H1 (cell line): ENCODE data around the gene CSRP1. TPM values are rescaled to one million over a fixed set of nuclear protein-coding genes. Genes with fewer than 3 reads are reported as not detected.

Experiments
- CHD1 ChIP-seq: IDR thresholded peaks from 2 replicates; pipeline ENCODE4 v1.6.1; 2012; ENCODE audit warnings: low read depth, low read length, improper control_type of control experiment
- CTBP2 ChIP-seq: IDR thresholded peaks from 2 replicates; pipeline ENCODE4 v1.7.0; 2011; ENCODE audit warnings: borderline replicate concordance, mild to moderate bottlenecking, moderate library complexity, mixed read lengths, low read length; ENCODE audit not compliant: insufficient read depth, insufficient read length
- EZH2 ChIP-seq: fragments of 200-600 bp; sonication (generic); IDR thresholded peaks from 2 replicates; pipeline ENCODE4 v1.7.1; 2012; ENCODE audit warnings: low read depth, mild to moderate bottlenecking, moderate library complexity, low read length, inconsistent platforms; ENCODE audit not compliant: severe bottlenecking
- HDAC2 ChIP-seq, 2 experiments: fragments of 300-600 bp in 1 of 2; sonication (generic) in 1 of 2; IDR thresholded peaks; 2 replicates each; pipeline ENCODE4 v1.6.1; 2011 to 2012; ENCODE audit warnings: low read depth in 2 of 2, low read length in 2 of 2, mild to moderate bottlenecking in 2 of 2, moderate library complexity in 2 of 2, borderline replicate concordance in 1 of 2, inconsistent platforms in 1 of 2
- SP1 ChIP-seq: IDR thresholded peaks from 2 replicates; pipeline ENCODE4 v1.6.1; 2011; ENCODE audit warnings: low read depth, low read length
- SP2 ChIP-seq: IDR thresholded peaks from 2 replicates; pipeline ENCODE4 v1.6.1; 2012; ENCODE audit warnings: mild to moderate bottlenecking, low read length, inconsistent platforms
- SUZ12 ChIP-seq: fragments of 200-600 bp; sonication (generic); IDR thresholded peaks from 2 replicates; pipeline ENCODE4 v1.6.1; 2012; ENCODE audit warnings: mild to moderate bottlenecking, inconsistent platforms, low read length, moderate library complexity, mixed read lengths
- TCF12 ChIP-seq: IDR thresholded peaks from 2 replicates; pipeline ENCODE4 v1.6.1; 2011; ENCODE audit warnings: low read depth, mild to moderate bottlenecking, low read length
- polyA plus RNA-seq, 7 experiments: library from polyadenylated mRNA; depleted of rRNA in 3 of 7; stranded (reverse) in 5 of 7; unstranded in 2 of 7; fragments of >200 nt in 5 of 7; fragments of 200-250 nt in 2 of 7; gene quantifications; 1 replicate in 5 of 7; 2 replicates in 1 of 7; 4 replicates in 1 of 7; pipeline versions ENCODE4 v1.2.1 to v1.2.3, GENCODE V29; 2011 to 2013; ENCODE audit warnings: missing spikeins in 2 of 7, mixed read lengths in 2 of 7
- total RNA-seq: library from RNA; stranded (reverse); fragmentation: NEBNext Ultra II Directional; extraction: Animal tissue kit (Norgen Biotek cat#: 25700); gene quantifications from 2 replicates; pipeline ENCODE4 v1.2.1, GENCODE V29; 2021
- TF ChIP-seq, protein P1 (sequence below): fragments of 300-600 bp; sonication (generic); IDR thresholded peaks from 2 replicates; pipeline ENCODE4 v1.7.1; 2012; ENCODE audit warnings: low read length, moderate library complexity, mild to moderate bottlenecking, inconsistent platforms; ENCODE audit not compliant: insufficient replicate concordance

The CSRP1 gene
- total and polyA plus RNA-seq, 2 of the 8 experiments (the other 6 are each of a cell fraction or from before 2014, with no cell fraction given), result 14.2 to 22.3 TPM

DNA sequence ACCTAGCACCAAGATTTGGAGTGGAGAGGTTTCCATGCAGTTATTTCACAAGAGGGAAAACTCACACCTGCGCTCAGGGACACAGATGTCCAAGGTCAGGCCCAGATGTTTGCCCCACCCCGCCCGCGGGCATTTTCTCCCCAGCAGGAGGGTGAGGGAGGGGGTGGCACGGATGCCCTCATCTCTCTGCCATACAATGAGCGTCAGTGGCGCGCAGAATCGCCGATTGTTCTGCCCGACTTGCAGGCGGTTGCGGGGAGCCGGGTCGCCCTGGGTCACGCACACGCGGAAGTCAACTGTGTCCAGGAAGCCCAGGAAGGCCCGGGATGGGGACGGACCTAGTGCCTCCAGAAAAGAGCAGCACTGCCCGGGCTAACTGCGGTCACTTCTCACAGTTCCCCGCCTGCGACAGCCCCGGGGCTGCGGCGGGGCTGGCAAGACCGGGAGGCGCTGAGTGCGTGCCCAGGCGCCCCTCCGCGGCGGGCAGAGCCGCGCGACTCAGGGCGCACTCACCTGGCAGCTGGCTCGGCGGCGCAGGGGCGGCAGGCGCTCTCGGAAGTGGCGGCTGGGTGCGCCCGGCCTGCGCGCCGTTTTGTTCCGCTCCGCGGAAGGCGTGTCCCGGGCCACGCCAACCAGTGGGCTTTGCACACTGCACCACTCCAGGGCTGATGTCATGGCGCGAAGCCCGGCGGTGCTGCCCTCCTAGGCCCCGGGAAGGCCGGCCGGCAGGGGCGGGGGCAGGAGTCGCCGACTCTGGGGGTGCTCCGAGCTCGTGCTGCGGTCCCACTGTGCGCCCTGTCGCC, at the start of gene CSRP1 (continued):
- TF ChIP-seq, protein P1, sequence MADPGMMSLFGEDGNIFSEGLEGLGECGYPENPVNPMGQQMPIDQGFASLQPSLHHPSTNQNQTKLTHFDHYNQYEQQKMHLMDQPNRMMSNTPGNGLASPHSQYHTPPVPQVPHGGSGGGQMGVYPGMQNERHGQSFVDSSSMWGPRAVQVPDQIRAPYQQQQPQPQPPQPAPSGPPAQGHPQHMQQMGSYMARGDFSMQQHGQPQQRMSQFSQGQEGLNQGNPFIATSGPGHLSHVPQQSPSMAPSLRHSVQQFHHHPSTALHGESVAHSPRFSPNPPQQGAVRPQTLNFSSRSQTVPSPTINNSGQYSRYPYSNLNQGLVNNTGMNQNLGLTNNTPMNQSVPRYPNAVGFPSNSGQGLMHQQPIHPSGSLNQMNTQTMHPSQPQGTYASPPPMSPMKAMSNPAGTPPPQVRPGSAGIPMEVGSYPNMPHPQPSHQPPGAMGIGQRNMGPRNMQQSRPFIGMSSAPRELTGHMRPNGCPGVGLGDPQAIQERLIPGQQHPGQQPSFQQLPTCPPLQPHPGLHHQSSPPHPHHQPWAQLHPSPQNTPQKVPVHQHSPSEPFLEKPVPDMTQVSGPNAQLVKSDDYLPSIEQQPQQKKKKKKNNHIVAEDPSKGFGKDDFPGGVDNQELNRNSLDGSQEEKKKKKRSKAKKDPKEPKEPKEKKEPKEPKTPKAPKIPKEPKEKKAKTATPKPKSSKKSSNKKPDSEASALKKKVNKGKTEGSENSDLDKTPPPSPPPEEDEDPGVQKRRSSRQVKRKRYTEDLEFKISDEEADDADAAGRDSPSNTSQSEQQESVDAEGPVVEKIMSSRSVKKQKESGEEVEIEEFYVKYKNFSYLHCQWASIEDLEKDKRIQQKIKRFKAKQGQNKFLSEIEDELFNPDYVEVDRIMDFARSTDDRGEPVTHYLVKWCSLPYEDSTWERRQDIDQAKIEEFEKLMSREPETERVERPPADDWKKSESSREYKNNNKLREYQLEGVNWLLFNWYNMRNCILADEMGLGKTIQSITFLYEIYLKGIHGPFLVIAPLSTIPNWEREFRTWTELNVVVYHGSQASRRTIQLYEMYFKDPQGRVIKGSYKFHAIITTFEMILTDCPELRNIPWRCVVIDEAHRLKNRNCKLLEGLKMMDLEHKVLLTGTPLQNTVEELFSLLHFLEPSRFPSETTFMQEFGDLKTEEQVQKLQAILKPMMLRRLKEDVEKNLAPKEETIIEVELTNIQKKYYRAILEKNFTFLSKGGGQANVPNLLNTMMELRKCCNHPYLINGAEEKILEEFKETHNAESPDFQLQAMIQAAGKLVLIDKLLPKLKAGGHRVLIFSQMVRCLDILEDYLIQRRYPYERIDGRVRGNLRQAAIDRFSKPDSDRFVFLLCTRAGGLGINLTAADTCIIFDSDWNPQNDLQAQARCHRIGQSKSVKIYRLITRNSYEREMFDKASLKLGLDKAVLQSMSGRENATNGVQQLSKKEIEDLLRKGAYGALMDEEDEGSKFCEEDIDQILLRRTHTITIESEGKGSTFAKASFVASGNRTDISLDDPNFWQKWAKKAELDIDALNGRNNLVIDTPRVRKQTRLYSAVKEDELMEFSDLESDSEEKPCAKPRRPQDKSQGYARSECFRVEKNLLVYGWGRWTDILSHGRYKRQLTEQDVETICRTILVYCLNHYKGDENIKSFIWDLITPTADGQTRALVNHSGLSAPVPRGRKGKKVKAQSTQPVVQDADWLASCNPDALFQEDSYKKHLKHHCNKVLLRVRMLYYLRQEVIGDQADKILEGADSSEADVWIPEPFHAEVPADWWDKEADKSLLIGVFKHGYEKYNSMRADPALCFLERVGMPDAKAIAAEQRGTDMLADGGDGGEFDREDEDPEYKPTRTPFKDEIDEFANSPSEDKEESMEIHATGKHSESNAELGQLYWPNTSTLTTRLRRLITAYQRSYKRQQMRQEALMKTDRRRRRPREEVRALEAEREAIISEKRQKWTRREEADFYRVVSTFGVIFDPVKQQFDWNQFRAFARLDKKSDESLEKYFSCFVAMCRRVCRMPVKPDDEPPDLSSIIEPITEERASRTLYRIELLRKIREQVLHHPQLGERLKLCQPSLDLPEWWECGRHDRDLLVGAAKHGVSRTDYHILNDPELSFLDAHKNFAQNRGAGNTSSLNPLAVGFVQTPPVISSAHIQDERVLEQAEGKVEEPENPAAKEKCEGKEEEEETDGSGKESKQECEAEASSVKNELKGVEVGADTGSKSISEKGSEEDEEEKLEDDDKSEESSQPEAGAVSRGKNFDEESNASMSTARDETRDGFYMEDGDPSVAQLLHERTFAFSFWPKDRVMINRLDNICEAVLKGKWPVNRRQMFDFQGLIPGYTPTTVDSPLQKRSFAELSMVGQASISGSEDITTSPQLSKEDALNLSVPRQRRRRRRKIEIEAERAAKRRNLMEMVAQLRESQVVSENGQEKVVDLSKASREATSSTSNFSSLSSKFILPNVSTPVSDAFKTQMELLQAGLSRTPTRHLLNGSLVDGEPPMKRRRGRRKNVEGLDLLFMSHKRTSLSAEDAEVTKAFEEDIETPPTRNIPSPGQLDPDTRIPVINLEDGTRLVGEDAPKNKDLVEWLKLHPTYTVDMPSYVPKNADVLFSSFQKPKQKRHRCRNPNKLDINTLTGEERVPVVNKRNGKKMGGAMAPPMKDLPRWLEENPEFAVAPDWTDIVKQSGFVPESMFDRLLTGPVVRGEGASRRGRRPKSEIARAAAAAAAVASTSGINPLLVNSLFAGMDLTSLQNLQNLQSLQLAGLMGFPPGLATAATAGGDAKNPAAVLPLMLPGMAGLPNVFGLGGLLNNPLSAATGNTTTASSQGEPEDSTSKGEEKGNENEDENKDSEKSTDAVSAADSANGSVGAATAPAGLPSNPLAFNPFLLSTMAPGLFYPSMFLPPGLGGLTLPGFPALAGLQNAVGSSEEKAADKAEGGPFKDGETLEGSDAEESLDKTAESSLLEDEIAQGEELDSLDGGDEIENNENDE, result no peak
- TF ChIP-seq EZH2 (no peak), HDAC2 (IDR thresholded peaks at IDR 0.05; ENCODE audit: borderline replicate concordance in 1 of 2, low read depth in 2 of 2, low read length in 2 of 2) (no peak), SP1 (no peak), CTBP2 (no peak), CHD1 (no peak), TCF12 (no peak), SUZ12 (peak; percentile 66), SP2 (no peak)
